Activated naive CD8-positive, alpha-beta T cell treated with anti-CD3 and anti-CD28 coated beads, Interleukin-2, amount 50 U/mL, for 16 hours (primary cell): ENCODE results near the gene FIZ1.

Experiments
- DNase-seq: peaks from one replicate; pipeline ENCODE4 v3.0.0-alpha.2; 2020; ENCODE audit warnings: low read depth, low spot score

FIZ1 gene

DNA sequence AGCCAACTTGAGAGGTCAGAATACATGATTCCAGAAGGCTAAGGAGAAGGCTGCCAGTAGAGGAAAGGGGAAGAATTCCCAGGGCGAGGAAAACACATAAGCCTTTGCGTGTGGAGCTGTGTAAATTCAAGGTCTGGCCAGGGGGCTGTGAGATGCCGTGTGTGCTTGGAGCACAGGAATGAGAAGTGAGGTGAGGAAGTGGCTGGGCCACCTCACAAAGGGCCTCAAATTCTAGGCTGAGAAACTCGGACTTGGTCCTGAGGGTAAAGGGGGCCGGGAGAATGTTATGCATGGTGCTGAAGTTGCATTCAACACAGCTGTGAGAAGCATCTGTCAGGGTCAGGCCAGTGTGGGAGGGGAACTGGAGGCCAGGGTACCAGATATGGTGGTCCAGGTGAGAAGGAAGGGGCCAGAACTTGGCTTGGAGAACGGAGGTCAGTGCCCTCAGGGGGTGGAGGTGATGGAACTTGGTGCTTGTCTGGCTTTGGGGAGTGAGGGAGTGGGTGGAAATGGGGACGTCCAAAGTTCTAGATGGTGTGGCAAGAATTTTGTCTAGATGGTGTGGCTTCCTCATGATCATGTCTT is 36.6 kb upstream of the FIZ1 start:
- DNase-seq = no peak

DNA sequence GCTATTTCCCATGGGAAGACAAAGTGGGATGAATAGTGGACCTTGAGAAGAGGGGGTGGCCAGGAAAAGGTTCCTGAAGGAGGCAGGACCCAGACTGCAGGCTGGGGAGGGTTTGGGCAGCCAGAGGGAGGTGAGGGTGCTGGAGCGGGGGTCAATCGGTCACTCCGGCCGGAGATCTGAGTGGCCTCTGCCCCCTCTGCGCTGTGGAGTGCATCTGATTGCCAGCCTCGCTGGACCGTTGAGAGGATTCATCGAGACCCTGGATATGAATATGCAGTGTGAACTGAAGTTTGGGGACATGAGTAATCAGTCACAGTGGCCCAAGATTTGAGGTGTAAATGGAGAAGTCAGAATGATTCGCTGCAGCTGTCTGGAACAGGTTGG is 36.0 kb upstream of the FIZ1 start:
- no peak for DNase-seq

DNA sequence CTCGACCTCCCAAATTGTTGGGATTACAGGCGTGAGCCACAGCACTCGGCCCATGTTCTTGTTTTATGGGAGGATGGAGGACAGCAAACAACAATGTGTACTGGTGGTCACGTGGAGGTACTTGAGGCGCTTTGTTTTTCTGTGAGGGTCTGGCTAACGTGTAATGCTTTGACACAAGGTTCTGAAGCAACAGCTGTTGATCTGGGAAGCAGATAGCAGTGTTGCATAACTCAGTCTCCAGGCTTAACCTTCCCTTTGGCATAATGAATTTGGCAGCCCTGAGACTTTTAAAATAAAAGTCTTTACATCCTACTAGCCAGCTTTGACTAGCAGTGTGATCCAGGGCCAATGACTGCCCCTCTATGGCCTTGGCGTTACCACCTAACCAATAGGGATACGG is 34.5 kb upstream of the FIZ1 start:
- DNase-seq = no peak

DNA sequence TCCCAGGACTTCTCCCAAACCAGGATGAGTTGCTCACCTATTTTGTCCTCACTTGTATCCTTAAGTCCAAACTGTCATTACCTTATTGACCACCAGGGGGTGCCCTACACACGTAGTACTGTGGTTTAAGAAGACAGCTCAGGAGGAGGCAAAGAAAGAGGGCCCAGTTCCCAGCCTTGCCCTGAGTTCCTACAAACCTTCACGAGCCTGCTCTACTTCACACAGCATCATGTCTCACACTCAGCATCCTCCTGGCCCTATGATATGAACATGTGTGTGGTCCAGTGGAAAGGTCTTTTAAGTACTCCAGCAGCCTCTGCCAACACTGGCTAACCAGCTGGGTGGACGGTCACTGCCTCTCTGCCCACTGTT is 33.1 kb upstream of the FIZ1 start:
- DNase-seq = peak; percentile 82

DNA sequence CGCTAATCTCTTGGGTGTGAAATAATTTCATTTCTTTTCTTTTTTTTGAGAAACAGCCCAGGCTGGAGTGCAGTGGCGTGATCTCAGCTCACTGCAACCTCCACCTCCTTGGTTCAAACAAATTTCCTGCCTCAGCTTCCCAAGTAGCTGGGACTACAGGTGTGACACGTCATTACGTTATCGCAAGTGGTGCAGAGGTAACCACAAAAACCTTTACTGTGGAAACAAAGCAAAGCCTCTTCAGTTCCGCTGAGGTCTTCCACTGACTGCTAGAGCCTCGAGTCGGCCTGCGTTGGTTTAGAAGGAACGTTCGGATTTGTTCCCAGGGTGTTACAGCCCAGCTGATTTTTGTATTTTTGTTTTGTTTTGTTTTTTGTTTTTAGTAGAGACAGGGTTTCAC is 27.0 kb upstream of the FIZ1 start:
- no peak for DNase-seq

DNA sequence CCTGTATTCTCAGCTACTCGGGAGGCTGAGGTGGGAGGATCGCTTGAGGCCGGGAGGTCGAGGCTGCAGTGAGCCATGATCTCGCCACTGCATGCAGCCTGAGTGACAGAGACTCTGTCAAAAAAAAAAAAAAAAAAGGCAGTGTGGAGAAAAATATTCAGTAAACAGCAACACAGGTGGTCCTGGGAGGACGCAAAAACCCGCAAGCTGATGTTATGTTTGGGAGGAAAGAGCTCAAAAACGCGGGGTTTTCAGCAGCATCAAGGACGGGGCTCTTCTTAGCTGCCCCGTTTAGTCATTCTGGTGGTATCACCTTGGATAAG is 25.6 kb upstream of the FIZ1 start:
- no peak for DNase-seq

DNA sequence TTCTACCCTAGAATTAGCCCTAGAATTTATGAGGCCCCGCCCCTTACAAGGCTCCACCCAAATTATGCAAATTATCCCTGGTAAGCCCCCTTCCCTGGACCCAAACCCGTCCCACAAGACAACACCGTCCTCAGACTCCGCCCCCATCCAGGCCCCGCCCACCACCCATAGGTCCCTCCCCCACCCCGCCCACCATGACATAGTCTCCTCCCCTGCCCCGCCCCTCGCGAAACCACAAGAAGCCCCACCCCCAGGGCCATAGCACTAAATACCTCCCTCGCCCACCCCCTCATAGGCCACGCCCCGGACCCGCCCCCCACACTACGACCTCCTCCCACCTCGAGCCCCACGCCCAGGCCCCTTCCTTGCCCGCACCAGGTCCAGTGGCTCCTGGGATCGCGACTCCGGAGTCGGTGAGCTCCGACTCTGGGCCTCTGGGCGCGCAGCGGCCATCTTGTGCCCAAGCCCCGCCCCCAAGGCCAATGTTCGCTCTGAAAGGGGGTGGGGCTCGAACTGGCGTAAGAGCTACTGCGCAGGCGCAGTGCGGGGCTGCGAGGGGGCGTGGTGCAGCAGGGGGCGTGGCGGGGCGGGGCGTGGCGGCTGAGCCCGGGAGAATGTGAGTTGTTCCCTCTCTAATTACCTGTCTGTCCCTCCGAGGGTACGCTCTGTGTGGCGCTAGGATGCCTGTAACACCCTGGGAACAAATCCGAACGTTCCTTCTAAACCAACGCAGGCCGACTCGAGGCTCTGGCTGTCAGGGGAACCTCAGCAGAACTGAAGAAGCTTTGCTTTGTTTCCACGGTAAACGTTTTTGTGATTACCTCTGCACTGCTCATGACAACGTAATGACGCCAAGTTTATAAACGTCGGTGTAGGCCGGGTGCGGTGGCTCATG is 25.0 kb upstream of the FIZ1 start, which contains the start of gene ZNF784:
Gene ZNF784 (minus strand): TSS at position 458 of the 895 bp plus-strand sequence. CDS start 5 bp downstream, at position 453.
- peak; percentile 83 for DNase-seq

DNA sequence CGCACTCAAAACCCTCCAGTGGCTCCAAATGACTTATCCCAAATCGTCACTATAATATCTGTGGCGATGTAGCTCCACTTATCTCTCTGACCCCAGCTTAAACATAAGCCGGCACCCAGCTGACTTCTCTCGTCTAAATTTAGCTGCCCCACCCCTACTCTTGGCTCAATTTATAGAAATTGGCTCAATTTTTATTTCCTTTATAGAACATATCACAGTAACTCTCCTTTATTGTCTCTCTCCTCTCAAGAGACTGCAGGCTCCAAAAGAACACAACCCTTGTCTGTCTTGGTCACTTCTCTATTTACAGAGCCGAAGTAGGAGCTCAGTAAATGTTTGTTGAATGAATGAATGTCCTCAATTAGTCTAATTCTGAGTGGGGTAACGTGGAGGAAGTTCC is 24.2 kb upstream of the FIZ1 start:
- no peak for DNase-seq

DNA sequence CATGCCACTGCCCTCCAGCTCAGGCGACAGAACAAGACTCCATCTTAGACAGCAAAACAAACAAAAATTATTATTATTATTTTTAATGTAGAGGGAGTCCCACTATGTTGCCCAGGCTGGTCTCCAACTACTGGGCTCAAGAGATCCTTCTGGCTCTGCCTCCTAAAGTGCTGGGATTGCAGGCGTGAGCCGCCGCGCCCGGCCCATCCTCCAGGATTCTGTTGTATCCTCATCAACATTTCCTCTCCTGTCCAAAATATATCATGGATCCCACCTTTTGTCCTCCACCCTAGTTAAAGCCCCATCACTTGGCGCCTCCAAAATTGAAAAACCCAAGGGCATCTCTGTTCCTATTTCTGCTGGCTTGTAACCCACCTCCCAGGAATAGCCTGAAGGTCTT is 23.8 kb upstream of the FIZ1 start:
- DNase-seq = no peak

DNA sequence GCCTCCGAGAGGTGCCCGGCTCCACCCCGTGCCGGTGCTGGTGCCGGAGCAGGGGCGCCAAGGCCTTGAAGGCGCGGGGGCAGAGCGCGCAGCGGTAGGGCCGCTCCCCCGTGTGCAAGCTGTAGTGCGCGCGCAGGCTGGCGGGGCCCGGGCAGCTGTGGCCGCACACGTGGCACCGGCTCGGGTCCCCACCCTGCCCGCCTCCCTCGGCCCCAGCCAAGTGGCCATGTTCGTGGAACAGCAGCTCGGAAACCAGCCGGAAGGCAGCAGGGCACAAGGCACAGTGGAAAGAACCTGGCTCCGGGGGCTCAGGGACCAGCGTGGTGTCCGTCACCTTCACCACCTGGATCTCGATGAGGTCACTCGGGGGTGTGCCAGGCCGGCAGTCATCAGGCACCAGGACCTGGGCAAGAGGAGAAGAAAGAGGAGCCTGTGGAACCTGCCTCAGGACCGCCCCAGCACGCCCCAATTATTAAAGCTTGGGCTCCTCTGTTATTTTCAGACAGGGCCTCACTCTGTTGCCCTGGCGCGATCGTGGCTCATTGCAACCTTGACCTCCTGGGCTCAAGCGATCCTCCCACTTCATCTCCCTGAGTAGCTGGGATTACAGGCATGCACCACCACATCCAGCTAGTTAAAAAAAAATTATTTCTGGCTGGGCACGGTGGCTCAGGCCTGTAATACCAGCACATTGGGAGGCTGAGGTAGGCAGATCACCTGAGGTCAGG is 23.1 kb upstream of the FIZ1 start:
- no peak for DNase-seq

DNA sequence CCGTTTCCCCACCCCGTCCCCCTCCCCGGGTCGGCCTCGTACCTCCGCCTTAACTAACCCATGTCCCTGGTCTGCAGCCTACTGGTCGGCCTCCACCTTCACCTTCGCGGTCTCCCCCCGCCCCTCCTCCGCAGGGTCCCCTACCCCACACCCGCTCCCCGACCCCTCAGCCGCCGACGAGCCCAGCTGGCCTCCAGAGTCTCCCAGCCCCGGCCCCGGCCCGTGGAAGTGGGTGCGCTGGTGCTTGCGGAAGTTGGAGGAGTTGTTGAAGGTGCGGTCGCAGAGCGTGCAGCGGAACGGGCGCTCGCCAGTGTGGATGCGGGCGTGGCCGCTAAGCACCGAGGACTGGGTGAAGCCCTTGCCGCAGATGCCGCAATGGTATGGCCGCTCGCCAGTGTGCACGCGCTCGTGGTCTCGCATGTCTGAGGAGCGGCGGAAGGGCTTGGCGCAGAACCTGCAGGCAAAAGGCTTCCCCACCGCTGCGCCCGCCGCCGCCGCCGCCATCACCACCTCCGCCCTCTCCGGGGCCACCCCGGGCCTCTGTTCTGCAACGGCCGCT is 22.4 kb upstream of the FIZ1 start:
- no peak for DNase-seq

DNA sequence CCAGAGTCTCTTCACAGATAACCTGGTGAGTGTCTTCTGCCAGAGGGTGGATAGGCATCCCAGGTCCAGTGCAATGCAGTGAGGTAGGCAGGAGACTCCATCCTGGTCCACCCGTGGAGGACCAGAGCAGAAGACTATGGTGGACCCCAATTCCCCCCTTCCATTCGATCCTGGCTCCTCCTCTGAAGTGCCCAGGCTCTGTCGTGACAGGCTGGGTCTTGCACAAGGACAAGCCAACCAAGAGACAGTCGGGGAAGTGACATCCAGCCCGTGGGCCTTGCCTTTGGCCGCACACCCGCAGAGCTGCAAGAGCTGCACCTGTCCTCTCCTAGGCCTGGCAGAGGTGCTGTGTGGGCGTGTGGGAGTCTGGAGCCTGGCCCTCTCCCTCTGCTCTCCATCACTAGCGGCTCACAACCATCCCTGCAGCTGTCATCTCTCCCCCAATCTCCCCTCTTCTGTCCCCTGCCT is 21.9 kb upstream of the FIZ1 start:
- no peak for DNase-seq

DNA sequence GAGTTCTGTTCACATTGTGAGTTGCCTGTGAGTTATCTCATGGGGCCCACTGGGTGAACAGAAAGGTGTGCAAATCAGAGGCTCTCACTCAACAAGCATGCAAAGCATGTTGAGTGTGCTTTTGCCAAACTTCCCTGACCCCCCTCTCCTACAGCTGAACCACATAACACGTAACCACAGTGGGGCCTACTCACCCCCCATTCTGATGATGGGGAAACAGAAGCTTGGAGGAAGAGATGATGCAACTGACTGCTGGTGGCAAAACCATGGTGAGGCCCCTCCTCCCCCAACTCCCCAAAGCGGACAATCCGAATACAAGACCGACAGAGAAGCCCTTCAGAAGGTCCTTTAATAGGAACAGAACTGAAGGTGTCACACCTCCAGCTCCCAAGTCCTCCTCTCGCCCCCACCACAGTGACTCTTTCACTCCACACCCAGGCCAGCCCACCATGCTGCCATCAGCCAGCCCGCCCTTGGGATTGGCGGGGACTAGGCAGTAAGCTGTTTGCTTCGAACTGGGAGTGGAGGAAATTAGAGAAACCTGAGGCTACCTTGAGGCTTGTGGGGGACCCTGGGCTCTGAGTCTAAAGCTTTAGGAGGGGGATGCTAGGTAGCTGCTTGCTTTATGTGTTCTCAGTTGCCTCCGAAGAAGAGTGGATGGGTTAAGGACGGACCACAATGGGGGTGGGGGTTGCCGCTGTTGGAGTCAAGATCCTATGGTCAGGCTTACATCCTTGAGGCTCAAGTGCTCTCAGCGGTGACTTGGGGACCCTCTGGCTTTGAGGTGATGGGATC is 21.3 kb upstream of the FIZ1 start:
- DNase-seq = no peak

DNA sequence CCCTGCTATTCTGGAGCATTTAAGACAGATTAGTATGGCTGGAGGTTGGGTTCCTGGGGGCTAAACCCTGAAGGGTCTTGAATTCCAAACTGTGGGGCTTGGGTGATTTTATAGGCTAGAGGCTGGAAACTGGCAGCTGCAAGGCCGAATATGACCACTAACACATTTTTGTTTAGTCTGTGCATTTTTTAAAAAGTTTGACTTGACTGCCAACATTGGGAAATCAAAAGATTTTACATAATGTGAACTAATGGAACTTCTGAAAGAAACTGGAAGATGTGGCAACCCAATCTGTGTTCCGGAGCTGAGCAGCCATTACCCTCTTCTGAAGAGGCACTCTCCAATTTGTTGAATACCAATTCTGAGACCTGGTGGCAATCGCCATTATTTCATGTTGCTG is 20.0 kb upstream of the FIZ1 start:
- no peak for DNase-seq

DNA sequence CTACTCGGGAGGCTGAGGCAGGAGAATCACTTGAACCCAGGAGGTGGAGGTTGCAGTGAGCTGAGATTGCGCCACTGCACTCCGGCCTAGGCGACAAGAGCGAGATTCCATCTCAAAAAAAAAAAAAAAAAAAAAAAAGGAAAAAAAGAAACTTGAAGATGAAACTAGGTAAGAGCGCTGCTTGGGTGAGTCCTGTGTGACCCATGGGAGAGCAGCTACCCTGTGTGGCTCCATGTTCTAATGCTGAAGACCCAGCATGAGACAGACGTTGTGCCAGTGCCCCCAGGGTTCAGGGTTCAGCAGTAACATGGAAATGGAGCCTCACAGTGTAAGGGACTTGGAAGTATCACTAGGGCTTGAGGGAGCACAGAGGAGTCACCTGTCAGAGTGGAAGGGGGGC is 19.1 kb upstream of the FIZ1 start:
- DNase-seq = no peak

DNA sequence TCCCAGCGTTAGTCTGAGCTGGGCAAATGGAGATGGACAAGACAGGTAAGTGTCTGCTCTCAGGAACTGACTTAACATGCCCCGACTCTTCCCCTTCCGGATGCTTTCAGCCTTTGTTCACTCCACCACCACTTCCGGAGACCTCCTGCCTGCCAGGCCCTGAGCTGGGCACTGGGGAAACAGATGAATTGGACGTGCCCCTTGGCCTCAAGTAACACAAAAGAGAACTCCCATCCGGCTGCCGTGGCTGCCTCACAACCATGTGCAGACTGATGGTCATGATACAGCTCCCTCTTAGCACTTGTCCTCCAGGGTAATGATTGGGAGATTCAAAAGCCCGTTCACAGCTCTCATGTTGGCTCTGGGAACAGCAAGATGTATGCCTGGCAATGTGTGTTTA is 18.1 kb upstream of the FIZ1 start:
- no peak for DNase-seq

DNA sequence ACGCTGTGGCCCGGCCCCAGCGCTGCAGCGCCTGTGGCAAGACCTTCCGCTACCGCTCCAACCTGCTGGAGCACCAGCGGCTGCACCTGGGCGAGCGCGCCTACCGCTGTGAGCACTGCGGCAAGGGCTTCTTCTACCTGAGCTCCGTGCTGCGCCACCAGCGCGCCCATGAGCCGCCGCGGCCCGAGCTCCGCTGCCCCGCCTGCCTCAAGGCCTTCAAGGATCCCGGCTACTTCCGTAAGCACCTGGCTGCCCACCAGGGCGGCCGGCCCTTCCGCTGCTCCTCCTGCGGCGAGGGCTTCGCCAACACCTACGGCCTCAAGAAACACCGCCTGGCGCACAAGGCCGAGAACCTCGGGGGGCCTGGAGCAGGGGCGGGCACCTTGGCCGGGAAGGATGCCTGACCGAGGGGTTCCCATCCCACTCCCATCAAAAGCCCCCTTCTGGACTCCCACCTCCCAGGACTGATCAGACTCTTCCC is 17.1 kb upstream of the FIZ1 start:
- DNase-seq = no peak

DNA sequence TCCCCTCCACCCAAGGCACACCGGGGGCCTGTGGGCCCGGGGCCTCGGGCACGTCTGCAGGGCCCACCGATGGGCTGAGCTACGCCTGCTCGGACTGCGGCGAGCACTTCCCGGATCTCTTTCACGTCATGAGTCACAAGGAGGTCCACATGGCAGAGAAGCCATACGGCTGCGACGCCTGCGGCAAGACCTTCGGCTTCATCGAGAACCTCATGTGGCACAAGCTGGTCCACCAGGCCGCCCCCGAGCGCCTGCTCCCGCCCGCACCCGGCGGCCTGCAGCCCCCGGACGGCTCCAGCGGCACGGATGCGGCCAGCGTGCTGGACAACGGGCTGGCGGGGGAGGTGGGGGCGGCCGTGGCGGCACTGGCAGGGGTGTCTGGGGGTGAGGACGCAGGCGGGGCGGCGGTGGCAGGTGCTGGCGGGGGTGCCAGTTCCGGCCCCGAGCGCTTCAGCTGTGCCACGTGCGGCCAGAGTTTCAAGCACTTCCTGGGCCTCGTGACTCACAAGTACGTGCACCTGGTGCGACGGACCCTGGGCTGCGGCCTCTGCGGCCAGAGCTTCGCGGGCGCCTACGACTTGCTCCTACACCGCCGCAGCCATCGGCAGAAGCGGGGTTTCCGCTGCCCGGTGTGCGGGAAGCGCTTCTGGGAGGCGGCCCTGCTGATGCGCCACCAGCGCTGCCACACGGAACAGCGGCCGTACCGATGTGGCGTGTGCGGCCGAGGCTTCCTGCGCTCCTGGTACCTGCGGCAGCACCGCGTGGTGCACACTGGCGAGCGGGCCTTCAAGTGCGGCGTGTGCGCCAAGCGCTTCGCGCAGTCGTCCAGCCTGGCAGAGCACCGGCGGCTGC is 16.5 kb upstream of the FIZ1 start:
- no peak for DNase-seq

DNA sequence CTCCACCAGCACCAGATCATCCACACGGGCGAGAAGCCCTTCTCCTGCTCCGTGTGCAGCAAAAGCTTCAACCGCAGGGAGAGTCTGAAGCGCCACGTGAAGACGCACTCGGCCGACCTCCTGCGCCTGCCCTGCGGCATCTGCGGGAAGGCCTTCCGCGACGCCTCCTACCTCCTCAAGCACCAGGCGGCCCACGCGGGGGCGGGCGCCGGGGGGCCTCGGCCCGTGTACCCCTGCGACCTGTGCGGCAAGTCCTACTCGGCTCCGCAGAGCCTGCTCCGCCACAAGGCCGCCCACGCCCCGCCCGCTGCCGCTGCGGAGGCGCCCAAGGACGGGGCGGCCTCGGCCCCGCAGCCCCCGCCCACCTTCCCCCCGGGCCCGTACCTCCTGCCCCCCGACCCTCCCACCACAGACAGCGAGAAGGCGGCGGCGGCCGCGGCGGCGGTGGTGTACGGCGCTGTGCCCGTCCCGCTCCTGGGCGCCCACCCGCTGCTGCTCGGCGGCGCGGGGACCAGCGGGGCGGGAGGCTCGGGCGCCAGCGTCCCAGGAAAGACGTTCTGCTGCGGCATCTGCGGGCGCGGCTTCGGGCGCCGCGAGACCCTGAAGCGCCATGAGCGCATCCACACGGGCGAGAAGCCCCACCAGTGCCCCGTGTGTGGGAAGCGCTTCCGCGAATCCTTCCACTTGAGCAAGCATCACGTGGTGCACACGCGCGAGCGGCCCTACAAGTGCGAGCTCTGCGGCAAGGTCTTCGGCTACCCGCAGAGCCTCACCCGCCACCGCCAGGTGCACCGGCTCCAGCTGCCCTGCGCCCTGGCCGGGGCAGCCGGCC is 15.6 kb upstream of the FIZ1 start:
- no peak for DNase-seq
